B cell (primary cell): ENCODE measurements around the gene DAGLB.

Experiments used
- CTCF ChIP-seq: fragments of 200-600 bp; IDR thresholded peaks from one replicate; pipeline ENCODE4 v1.8.0; 2022; ENCODE audit warnings: antibody characterized with exemption, mild to moderate bottlenecking
- EZH2 ChIP-seq: IDR thresholded peaks from 2 replicates; pipeline ENCODE4 v1.6.1; 2012; ENCODE audit warnings: borderline replicate concordance, low read depth, mild to moderate bottlenecking, moderate library complexity, low read length; ENCODE audit not compliant: insufficient read depth, poor library complexity, severe bottlenecking

GRCh38 chr7:6491194-6491593, 43.4 kb upstream of the DAGLB start:
- TF ChIP-seq CTCF (no peak), EZH2 (no peak)
